Measurements from ENCODE around the gene KRT3.

- TF ChIP-seq ZNF280D (tag by site-specific recombination; IDR thresholded peaks at IDR 0.05), result no peak
- TF ChIP-seq ZBTB7A (tag by site-specific recombination; IDR thresholded peaks at IDR 0.05; ENCODE audit: low read depth), result no peak
- TF ChIP-seq CTCF (tag by site-specific recombination; IDR thresholded peaks at IDR 0.05), result no peak
- TF ChIP-seq ZNF16 (tag by site-specific recombination; IDR thresholded peaks at IDR 0.05; ENCODE audit: low read depth), result no peak
- no peak for TF ChIP-seq ZNF174 (tag by site-specific recombination; IDR thresholded peaks at IDR 0.05)
- no peak for TF ChIP-seq SCRT1 (tag by site-specific recombination; IDR thresholded peaks at IDR 0.05; ENCODE audit: borderline replicate concordance)
- no peak for TF ChIP-seq TRIM28 (IDR thresholded peaks at IDR 0.05; ENCODE audit: borderline replicate concordance, low read length)
- no peak for TF ChIP-seq ZNF140 (tag by site-specific recombination; IDR thresholded peaks at IDR 0.05)
- TF ChIP-seq TSHZ1 (tag by site-specific recombination; IDR thresholded peaks at IDR 0.05; ENCODE audit: borderline replicate concordance), result no peak
Measured at GRCh38 chr12:52769354-52769753, 26.6 kb downstream of the KRT3 start.
